C4-2B (cell line): ENCODE measurements around the gene CDX1.

Experiments
- H3K27ac ChIP-seq: fragments of 450-650 bp; 2 replicates; pipeline ENCODE4 v1.5.1; 2017
- ZFX ChIP-seq: fragments of 450-650 bp; IDR thresholded peaks from 2 replicates; pipeline ENCODE4 v1.6.1; 2017
- TF ChIP-seq, protein P1 (sequence below): fragments of 450-650 bp; conservative IDR thresholded peaks from 2 replicates; pipeline ENCODE4 v1.5.1; 2017; ENCODE audit warnings: mild to moderate bottlenecking

Gene CDX1

GRCh38 chr5:150195736-150196485 is 29.3 kb downstream of the CDX1 start:
- H3K27ac ChIP-seq: no peak overlapping the region
- TF ChIP-seq ZFX: no peak
- TF ChIP-seq, protein P1, sequence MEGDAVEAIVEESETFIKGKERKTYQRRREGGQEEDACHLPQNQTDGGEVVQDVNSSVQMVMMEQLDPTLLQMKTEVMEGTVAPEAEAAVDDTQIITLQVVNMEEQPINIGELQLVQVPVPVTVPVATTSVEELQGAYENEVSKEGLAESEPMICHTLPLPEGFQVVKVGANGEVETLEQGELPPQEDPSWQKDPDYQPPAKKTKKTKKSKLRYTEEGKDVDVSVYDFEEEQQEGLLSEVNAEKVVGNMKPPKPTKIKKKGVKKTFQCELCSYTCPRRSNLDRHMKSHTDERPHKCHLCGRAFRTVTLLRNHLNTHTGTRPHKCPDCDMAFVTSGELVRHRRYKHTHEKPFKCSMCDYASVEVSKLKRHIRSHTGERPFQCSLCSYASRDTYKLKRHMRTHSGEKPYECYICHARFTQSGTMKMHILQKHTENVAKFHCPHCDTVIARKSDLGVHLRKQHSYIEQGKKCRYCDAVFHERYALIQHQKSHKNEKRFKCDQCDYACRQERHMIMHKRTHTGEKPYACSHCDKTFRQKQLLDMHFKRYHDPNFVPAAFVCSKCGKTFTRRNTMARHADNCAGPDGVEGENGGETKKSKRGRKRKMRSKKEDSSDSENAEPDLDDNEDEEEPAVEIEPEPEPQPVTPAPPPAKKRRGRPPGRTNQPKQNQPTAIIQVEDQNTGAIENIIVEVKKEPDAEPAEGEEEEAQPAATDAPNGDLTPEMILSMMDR: no peak

DNA sequence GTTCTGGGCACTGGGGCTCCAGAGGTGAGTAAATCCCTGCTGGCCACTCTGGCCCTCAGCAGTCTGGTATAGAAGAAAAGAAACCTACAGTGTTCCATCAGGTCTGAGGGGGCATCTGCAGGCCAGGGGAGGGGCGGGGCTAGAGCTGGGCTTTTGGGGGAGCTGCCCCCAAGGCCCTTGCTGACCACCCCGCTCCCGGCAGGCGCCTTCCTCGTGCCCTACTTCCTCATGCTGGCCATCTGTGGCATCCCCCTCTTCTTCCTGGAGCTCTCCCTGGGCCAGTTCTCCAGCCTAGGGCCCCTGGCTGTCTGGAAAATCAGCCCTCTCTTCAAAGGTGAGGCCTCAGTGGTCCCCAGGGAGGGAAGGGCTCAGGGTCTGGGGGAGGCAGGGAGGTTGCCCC is 29.9 kb downstream of the CDX1 start:
- TF ChIP-seq, protein P1: no peak
- TF ChIP-seq ZFX: no peak
- no peak overlapping the region for H3K27ac ChIP-seq

DNA sequence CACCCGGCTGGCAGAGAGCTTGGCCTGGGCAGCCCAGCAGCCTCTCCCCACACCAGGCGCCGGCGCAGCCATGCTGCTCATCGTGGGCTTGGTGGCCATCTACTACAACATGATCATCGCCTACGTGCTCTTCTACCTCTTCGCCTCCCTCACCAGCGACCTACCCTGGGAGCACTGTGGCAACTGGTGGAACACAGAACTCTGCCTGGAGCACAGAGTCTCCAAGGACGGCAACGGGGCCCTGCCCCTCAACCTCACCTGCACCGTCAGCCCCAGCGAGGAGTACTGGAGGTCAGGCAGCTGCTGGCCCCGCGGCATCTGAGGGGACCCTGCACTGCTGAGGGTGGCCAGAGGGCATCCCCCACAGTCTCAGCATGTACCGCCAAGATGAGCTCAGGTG is 30.4 kb downstream of the CDX1 start:
- no peak overlapping the region for H3K27ac ChIP-seq
- TF ChIP-seq, protein P1: no peak
- TF ChIP-seq ZFX: no peak

DNA sequence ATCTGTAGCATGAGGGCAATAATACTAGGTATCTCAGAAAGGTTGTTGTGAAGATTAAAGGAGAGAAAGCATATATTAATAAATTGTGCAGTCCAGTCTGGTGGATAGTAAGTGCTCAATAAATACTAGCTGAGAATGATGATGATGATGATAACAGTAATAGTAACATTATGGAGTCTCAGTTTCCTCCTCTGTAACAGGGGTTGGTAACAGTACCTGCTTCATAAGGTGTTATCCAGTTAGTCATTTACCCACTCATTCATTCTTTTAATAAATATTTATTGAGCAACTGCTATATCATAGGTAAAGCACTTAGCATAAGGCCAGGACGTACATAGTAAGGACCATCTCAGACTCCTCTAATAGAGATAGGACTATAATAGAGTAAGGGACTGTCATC is 30.9 kb downstream of the CDX1 start:
- H3K27ac ChIP-seq: no peak overlapping the region
- TF ChIP-seq, protein P1: no peak
- no peak for TF ChIP-seq ZFX

DNA sequence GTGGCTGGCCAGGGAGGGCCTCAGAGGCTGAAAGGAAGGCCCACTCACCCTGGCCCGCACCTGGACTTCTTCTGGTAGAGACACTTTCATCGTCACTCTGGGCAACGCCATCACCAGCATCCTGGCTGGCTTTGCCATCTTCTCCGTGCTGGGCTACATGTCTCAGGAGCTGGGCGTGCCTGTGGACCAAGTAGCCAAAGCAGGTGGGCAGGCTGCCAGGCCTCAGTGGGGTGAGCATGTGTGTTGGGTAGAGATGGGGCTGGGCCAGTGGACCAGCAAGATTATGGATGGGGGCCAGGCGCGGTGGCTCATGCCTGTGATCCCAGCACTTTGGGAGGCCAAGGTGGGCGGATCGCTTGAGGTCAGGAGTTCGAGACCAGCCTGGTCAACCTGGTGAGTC is 35.9 kb downstream of the CDX1 start:
- no peak overlapping the region for H3K27ac ChIP-seq
- TF ChIP-seq, protein P1: no peak
- TF ChIP-seq ZFX: no peak

DNA sequence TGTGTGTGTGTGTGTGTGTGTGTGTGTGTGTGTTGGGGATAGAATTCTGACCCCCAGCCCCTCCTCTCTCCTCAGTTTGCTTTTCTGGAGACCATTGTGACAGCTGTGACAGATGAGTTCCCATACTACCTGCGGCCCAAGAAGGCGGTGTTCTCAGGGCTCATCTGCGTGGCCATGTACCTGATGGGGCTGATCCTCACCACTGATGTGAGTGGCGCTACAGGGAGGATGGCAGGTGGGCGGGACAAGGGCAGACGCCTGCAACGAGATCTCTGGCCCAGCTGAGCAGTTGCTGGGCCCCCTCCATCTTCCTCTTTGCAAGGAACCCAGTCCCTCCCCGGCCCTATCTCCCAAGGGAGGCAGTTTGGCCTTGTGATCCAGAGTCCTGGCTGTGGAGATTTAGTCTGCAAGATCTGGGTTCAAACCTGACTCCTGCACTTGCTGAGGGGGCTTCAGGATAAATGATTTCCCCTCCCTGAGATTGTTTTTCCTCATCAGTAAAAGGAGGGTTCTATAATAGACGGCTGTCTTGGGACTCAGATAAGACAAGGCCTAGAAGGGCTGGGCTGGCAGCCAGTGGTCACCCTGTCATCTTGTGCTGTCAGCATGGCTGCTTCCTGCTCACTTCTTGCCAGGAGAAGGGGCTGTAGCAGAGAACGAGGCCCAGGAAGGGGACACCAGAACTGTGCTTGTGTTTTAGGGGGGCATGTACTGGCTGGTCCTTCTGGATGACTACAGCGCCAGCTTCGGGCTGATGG is 37.4 kb downstream of the CDX1 start:
- H3K27ac ChIP-seq: no peak overlapping the region
- no peak for TF ChIP-seq ZFX
- TF ChIP-seq, protein P1: no peak

GRCh38 chr5:150204590-150204960 is 38.0 kb downstream of the CDX1 start:
- TF ChIP-seq ZFX: no peak
- TF ChIP-seq, protein P1: no peak

More at GRCh38 chr5:150204590-150204960, 38.0 kb downstream of the CDX1 start:
- H3K27ac ChIP-seq: no peak overlapping the region
